Erythroblast (primary cell): ENCODE results near the gene MSH3.
"Not testable (repeated sequence)": the region's sequence is repeated elsewhere in the genome, so short reads cannot be mapped to it uniquely, and the experiment has no call there.

Experiments used
- DNase-seq, 2 experiments: peaks; one replicate each; lab custom pipeline; 2025; lab: John Stamatoyannopoulos, UW
- GATA1 ChIP-seq: IDR thresholded peaks from 2 replicates; pipeline ENCODE4 v1.6.1; 2011; ENCODE audit warnings: low read depth, mild to moderate bottlenecking, control low read depth, low read length, moderate library complexity
- POLR2A ChIP-seq: IDR thresholded peaks from 2 replicates; pipeline ENCODE4 v1.6.1; 2011; ENCODE audit warnings: mild to moderate bottlenecking, low read length

MSH3 gene

DNA sequence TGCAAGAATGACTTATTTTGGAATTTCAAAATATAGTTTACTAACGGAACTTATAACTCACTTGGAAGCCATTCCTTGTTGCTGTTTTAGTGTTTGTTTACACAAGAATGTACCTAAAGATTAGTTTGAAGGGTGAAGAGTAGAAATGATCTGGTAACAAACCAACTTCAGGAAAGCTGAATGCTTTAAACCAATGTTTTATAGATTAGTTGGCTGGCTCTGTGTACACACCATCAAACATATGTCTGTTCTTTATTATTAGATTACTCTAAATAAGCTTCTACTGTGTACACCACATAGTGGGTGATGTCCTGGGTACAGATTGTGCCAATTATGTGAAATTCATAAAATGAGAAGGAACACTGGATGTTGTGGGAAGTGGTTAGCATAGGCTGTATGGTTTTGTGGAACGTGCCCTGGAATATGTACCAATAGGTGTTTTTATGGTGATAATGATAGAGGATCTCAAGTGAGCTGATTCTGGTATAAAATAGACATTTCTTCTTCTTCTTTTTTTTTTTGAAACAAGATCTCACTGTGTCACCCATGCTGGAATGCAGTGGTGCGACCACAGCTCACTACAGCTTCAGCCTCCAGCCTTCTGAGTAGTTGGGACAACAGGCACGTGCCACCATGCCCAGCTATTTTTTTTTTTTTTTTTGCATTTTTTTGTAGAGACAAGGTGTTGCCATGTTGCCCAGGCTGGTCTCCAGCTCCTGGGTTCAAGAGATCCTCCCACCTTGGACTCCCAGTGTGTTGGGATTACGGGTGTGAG lies 109.6 kb downstream of the MSH3 start:
- DNase-seq = no peak
- TF ChIP-seq GATA1 (no peak), POLR2A (no peak)

DNA sequence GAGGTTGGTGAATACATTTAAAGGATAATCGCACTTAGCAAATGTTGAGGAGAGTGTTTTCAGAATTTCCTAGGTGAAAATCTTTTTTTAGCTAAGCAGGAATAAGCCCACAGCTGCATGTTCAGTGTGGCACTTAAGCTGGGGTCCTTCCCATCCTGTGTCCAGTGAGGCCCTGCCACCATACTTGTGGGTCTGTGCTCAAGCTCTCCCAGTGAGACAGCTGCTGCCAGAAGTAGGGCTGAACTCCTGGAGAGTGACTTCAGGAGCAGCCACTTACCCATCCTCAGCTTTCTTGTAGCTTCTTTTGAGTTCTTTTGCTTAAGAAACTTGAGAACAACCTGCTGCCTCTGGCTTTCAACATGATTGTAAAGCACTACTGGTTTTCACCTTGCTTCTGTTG lies 110.3 kb downstream of the MSH3 start:
- DNase-seq = peak in 1 of 2 experiments; percentile 3
- no peak for TF ChIP-seq POLR2A
- no peak for TF ChIP-seq GATA1

DNA sequence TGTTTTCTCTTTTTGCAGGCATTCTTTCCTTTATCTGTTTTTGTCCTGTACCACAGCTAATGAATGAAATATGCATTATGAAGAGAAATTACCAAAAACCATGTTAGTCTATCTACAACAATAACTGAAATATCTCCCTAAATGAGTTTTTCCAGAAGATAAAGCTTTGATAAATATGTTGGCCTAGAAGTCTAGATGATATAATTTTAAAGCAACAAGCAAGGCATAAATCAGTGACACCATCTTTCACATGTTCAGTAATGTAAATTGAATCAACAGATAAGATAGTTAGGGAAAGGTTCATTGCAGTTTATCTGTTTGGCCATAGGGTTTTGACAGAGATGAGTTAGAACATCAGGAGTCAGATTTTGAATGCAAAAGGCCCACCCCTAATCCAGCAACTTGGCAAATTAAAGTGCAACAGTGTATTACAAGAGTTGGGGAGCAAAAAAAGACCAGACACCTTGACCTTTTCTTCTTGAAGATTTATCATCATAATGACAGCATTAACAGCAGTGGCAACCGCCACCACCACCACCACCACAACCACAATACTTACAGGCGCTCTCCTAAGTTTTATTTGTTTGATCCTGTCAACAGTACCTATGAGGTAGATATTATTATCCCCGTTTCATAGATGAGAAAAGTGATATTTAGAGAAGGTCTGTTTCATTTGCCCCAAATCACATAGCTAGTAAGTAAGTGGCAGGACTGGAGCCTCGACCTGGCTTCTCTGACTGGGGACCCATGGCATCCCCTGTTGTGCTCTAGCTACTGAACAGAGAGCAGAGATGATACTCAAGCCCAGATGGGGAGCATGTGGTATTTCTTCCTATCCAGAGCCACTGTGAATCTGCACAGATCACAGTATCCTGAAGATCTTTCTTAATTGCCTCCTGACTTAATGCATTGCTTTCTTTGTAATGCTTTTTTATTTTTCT lies 123.2 kb downstream of the MSH3 start:
- TF ChIP-seq POLR2A = no peak
- TF ChIP-seq GATA1 = no peak
- DNase-seq = no peak

DNA sequence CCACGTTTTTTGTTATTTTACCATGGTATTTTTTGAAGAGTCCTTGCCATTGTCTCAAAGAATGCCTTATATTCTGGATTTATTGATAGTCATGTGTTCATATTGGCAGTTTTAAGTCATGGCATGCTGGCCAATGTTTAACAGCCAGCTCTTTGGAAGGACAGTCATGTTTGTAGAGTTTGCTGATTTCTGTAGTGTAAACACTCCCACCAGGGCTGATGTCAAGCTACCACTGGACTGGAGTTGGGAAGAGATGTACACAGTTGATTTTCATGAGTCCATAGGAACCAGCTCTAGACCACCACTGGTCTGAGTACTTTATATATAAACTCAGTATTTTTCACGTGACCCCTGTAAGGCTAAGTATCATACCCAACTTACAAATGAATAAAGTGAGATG lies 125.6 kb downstream of the MSH3 start:
- no peak for DNase-seq
- no peak for TF ChIP-seq GATA1
- TF ChIP-seq POLR2A = no peak

DNA sequence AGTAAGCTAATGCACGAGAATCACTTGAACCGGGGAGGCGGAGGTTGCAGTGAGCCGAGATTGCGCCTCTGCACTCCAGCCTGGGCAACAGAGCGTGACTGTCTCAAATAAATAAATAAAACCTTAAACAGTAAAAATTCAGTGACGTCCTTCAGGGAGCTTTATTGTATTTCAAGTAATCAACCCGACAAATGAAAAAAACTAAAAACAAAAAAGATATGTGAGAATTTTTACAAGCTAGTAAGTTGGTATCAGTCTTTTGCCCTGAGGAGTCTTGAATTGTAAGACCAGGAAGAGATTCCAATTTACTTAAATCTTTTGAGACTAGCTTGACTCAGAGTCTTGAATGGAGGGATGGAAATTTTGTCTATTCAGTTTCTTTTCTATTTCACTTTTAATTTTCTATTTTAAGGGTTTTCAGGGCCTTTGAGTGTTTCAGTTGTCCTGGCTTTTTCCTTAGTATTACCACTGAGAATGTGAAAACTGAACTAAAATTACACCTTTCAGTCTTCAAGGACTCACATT lies 126.4 kb downstream of the MSH3 start:
- TF ChIP-seq GATA1 (no peak), POLR2A (no peak)
- no peak for DNase-seq

DNA sequence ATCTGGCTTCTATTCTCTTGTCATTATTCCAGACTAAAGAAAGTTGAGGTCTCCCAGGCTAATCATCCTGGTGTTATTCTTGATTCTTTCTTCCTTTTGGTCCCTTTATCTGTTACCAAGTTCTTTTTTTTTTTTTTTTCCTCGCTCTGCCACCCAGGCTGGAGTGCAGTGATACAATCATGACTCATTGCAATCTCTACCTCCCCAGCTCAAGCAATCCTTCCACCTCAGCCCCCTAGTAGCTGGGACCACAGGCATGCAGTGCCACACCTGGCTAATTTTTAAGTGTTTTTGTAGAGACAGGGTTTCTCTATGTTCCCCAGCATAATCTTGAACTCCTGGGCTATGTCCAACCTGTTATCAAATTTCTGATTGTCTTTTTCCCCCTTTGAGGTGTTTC lies 126.9 kb downstream of the MSH3 start:
- DNase-seq = no peak
- TF ChIP-seq POLR2A (no peak), GATA1 (no peak)

DNA sequence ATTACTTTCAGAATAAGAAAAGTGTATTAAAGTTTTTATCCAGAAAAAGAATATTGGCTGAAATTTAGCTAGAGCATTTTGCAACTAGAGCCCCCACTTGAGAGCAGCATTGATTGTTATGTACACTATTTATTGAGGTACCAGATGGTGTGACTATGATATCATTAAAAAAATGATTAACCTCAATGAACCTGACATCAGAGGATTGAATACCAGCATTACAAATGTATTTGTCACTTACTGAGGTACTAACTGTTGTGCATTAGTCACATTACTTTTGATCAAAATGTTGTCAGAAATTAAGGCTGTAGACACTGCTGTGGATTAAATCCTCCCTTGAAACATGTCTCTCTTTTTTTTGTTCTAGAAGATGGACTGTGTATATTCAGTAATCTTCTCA lies 128.2 kb downstream of the MSH3 start:
- TF ChIP-seq GATA1 (no peak), POLR2A (no peak)
- no peak for DNase-seq

DNA sequence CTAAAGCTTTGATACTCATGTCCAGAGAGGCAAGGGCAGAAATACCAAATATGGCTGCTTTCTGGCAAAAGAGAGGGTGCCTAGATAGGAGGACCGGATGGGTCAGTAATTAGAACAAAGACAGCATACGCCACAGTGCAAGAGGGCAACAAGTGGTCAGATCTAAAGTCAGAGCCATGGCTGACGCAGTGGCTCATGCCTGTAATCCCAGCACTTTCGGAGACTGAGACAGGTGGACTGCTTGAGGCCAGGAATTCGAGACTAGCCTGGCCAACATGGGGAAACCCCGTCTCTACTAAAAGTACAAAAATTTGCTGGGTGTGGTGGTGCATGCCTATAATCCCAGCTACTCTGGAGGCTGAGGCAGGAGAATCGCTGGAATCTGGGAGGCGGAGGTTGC lies 129.3 kb downstream of the MSH3 start:
- not testable (repeated sequence) for DNase-seq

DNA sequence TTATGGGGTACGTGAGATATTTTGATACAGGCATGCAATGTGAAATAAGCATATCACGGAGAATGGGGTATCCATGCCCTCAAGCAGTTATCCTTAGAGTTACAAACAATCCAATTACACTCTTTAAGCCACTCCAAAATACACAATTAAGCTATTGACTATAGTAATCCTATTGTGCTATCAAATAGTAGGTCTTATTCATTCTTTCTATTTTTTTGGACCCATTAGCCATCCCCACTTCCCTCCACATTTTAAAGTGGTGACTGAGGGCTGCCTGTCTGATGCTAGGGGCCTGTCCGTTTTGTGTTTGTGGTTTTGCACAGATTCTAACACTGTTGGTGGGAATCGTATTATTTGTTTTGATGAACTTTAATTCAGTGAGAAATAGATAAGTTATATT lies 130.0 kb downstream of the MSH3 start:
- no peak for DNase-seq
- TF ChIP-seq GATA1 (no peak), POLR2A (no peak)

DNA sequence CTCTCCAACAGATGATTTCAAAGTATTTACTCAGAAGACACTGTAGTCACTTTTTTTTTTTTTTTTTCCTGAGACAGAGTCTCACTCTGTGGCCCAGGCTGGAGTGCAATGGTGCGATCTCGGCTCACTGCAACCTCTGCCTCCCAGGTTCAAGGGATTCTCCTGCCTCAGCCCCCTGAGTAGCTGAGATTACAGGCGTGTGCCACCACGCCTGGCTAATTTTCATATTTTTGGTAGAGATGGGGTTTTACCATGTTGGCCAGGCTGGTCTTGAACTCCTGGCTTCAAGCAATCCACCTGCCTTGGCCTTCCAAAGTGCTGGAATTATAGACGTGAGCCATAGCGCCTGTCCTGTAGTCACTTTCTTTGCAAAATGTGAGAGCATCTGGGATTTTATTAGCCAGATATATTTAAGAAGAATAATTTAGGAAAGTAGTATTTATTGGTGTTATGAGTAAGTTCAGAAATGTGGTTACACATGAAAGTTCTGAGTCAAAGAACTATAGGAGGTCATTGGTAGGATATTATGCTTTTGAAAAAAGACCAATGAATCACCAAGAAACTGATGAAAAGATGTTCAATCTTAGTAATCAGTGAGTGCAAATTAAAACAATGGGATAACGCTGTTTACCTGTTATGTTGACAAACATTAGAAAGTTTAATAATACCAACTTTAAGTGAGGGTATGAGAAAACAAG lies 135.0 kb downstream of the MSH3 start:
- not testable (repeated sequence) for DNase-seq

DNA sequence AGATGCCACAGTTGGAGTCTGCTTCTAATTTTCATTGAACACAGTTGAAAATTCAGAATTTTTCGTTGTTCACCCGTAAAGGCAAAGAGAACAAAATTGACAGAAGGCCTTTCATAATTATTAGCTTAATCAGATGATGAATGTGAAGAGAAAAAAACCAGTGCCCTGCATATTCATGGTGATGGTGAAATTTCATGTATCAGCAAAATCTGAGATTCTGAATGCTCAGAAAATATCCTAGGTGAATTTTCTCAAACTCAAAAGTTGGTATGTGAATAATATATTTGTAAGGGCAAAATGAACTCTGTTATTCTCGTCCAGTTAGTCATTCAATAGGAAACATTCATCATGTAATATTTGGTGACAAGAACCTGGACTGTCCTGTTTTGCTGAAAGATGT lies 136.2 kb downstream of the MSH3 start:
- TF ChIP-seq GATA1 (no peak), POLR2A (no peak)
- no peak for DNase-seq

DNA sequence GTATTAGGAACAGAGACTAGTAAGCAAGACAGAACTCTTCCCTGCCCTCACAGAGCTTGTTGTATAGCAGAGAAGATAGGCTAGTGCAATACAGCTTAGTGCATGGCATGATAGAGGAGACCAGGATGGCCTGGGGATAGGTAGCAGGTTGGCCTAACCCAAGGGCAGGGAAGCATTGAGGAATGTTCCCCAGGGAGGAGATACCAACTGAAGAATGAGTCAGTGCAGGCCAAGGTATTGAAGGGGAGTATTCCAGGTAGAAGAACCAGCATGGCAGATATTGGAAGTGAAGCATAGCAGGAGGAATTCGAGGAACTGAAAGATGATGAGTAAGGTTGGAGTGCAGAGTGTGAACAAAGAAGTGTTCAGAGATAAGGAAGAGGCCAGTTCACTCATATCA lies 138.9 kb downstream of the MSH3 start:
- DNase-seq = no peak
- TF ChIP-seq POLR2A (no peak), GATA1 (no peak)

DNA sequence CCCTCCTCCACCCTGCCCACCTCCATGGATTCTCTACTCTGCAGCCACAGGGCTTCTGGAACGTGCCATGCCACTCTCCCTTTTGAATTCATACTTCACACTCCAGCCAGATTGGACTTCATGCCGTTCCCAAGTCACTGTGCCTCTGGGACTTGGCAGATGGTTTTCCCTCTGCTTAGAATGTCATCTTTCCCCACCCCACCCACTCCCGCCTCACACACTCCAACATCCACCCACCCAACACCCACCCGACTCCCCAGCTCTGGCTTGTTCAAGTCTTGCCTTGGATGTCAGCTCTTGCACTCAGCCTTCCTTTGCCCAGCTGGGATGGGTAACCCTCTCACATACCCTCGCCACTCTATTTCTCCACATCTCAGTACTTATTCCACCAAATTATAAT lies 142.4 kb downstream of the MSH3 start:
- DNase-seq = no peak
- TF ChIP-seq POLR2A (no peak), GATA1 (no peak)
